Measurements from ENCODE around the gene GAGE12J. TPM values are rescaled to one million over a fixed set of nuclear protein-coding genes. Genes with fewer than 3 reads are reported as not detected.
"Not testable (repeated sequence)": the region's sequence is repeated elsewhere in the genome, so short reads cannot be mapped to it uniquely, and the experiment has no call there.

GAGE12J gene
- total RNA-seq, 2 experiments from 2014 or later, result not detected

- H3K36me3 Mint-ChIP-seq (ENCODE audit: low read depth); H3K27ac Mint-ChIP-seq; DNase-seq; H3K4me1 Mint-ChIP-seq; CTCF ChIA-PET; H3K4me3 Mint-ChIP-seq; POLR2A ChIA-PET; H3K27me3 Mint-ChIP-seq; H3K9me3 Mint-ChIP-seq: not testable (repeated sequence)
Measured at GRCh38 chrX:49330421-49330820, 8.6 kb downstream of the GAGE12J start.

GRCh38 chrX:49331282-49331681 lies 9.4 kb downstream of the GAGE12J start, which contains the start of gene GAGE13:
TSS of gene GAGE13 (plus strand) at chrX:49331582. CDS start at chrX:49332738, 1,156 bp downstream.
- H3K4me3 Mint-ChIP-seq; H3K27ac Mint-ChIP-seq; H3K4me1 Mint-ChIP-seq; H3K9me3 Mint-ChIP-seq; H3K27me3 Mint-ChIP-seq; H3K36me3 Mint-ChIP-seq (ENCODE audit: low read depth); POLR2A ChIA-PET; CTCF ChIA-PET; DNase-seq: not testable (repeated sequence)

- DNase-seq; H3K27me3 Mint-ChIP-seq; H3K4me1 Mint-ChIP-seq; CTCF ChIA-PET; H3K27ac Mint-ChIP-seq; POLR2A ChIA-PET; H3K4me3 Mint-ChIP-seq; H3K9me3 Mint-ChIP-seq; H3K36me3 Mint-ChIP-seq (ENCODE audit: low read depth): not testable (repeated sequence)
Measured at GRCh38 chrX:49331841-49332240, 10.0 kb downstream of the GAGE12J start.

- H3K27ac Mint-ChIP-seq; H3K36me3 Mint-ChIP-seq (ENCODE audit: low read depth); DNase-seq; H3K4me1 Mint-ChIP-seq; CTCF ChIA-PET; H3K9me3 Mint-ChIP-seq; H3K27me3 Mint-ChIP-seq; POLR2A ChIA-PET; H3K4me3 Mint-ChIP-seq: not testable (repeated sequence)
Measured at GRCh38 chrX:49341449-49341848, 19.6 kb downstream of the GAGE12J start.

- H3K27me3 Mint-ChIP-seq; POLR2A ChIA-PET; DNase-seq; CTCF ChIA-PET; H3K36me3 Mint-ChIP-seq (ENCODE audit: low read depth); H3K4me3 Mint-ChIP-seq; H3K27ac Mint-ChIP-seq; H3K9me3 Mint-ChIP-seq; H3K4me1 Mint-ChIP-seq: not testable (repeated sequence)
Measured at GRCh38 chrX:49344496-49345175, 22.8 kb downstream of the GAGE12J start.

- H3K9me3 Mint-ChIP-seq; H3K4me3 Mint-ChIP-seq; H3K4me1 Mint-ChIP-seq; H3K36me3 Mint-ChIP-seq (ENCODE audit: low read depth); H3K27me3 Mint-ChIP-seq; H3K27ac Mint-ChIP-seq; DNase-seq; CTCF ChIA-PET; POLR2A ChIA-PET: not testable (repeated sequence)
Measured at GRCh38 chrX:49345402-49345801, 23.6 kb downstream of the GAGE12J start.

- H3K36me3 Mint-ChIP-seq (ENCODE audit: low read depth); H3K4me3 Mint-ChIP-seq; POLR2A ChIA-PET; H3K27ac Mint-ChIP-seq; H3K9me3 Mint-ChIP-seq; H3K27me3 Mint-ChIP-seq; CTCF ChIA-PET; DNase-seq; H3K4me1 Mint-ChIP-seq: not testable (repeated sequence)
Measured at GRCh38 chrX:49346150-49346549, 24.3 kb downstream of the GAGE12J start.

Other genes starting within 250 kb of the GAGE12J start
- 10 to 100 TPM; 24.7 to 27.1 TPM for gene PRAF2, start 248.0 kb upstream of the GAGE12J start, total RNA-seq
- 10 to 100 TPM; 44.0 to 48.6 TPM for gene WDR45, start 242.2 kb upstream of the GAGE12J start, total RNA-seq
- 10 to 100 TPM; 29.2 to 33.2 TPM for gene GPKOW, start 198.3 kb upstream of the GAGE12J start, total RNA-seq
- gene MAGIX, start 159.3 kb upstream of the GAGE12J start, total RNA-seq, result 1 to 10 TPM; 1.9 to 2.8 TPM
- gene PLP2, start 150.1 kb upstream of the GAGE12J start, total RNA-seq, result 100 to 1,000 TPM; 245 to 270 TPM
- gene PRICKLE3, start 135.7 kb upstream of the GAGE12J start, total RNA-seq, result 10 to 100 TPM; 13.7 to 17.6 TPM
- 1 to 10 TPM; 2.5 to 2.7 TPM for gene SYP, start 121.8 kb upstream of the GAGE12J start, total RNA-seq
- gene CACNA1F, start 88.7 kb upstream of the GAGE12J start, total RNA-seq, result under 1 TPM; 0.12 to 0.33 TPM
- gene CCDC22, start 86.6 kb upstream of the GAGE12J start, total RNA-seq, result 10 to 100 TPM; 25.4 to 28.3 TPM
- gene FOXP3, start 57.3 kb upstream of the GAGE12J start, total RNA-seq, result 10 to 100 TPM; 12.8 to 13.0 TPM
- 10 to 100 TPM; 11.2 to 12.3 TPM for gene PPP1R3F, start 52.2 kb upstream of the GAGE12J start, total RNA-seq
- not detected for gene GAGE10, start 18.4 kb upstream of the GAGE12J start, total RNA-seq
- not detected for gene GAGE13, start 9.5 kb downstream of the GAGE12J start, total RNA-seq
- gene GAGE12C, start 210.1 kb downstream of the GAGE12J start, total RNA-seq, result not detected
- gene GAGE12D, start 219.7 kb downstream of the GAGE12J start, total RNA-seq, result not detected
- gene GAGE12E, start 229.3 kb downstream of the GAGE12J start, total RNA-seq, result not detected
- not detected for gene GAGE12F, start 238.8 kb downstream of the GAGE12J start, total RNA-seq
- not detected for gene GAGE12G, start 248.4 kb downstream of the GAGE12J start, total RNA-seq